Transverse colon (tissue), 3 donors: Measurements from ENCODE around the gene KRT13.

Experiments
- CTCF ChIP-seq, 5 experiments: fragments of 200-600 bp in 3 of 5; fragments of 450-650 bp in 2 of 5; sonication (generic) in 3 of 5; IDR thresholded peaks; 1 replicate in 2 of 5; 2 replicates in 3 of 5; pipeline ENCODE4 v1.5.1; 2016 to 2017; ENCODE audit warnings: antibody characterized with exemption in 5 of 5, inconsistent platforms in 3 of 5, mild to moderate bottlenecking in 2 of 5, moderate library complexity in 1 of 5
- EP300 ChIP-seq: sonication (generic); formaldehyde crosslinking; IDR thresholded peaks from one replicate; pipeline ENCODE4 v1.6.1; 2017; ENCODE audit warnings: antibody characterized with exemption, low read depth
- POLR2A ChIP-seq: fragments of 450-650 bp; IDR thresholded peaks from one replicate; pipeline ENCODE4 v1.6.1; 2016; ENCODE audit warnings: antibody characterized with exemption, mild to moderate bottlenecking, moderate library complexity

- no peak for TF ChIP-seq CTCF (IDR thresholded peaks at IDR 0.05)
- TF ChIP-seq POLR2A = no peak
- no peak for TF ChIP-seq EP300
These were observed 52.3 kb downstream of the KRT13 start for GRCh38 chr17:41453066-41453465.
